Stimulated activated CD8-positive, alpha-beta memory T cell treated with anti-CD3 and anti-CD28 coated beads, Interleukin-2, amount 100 ng/mL, for 1 hour (primary cell): Measurements from ENCODE around the gene NPSR1.
"Not testable (repeated sequence)": the region's sequence is repeated elsewhere in the genome, so short reads cannot be mapped to it uniquely, and the experiment has no call there.

Experiments used
- DNase-seq, 2 donors: peaks; one replicate each; pipeline ENCODE4 v3.0.0-alpha.2; 2020; ENCODE audit warnings: low read depth in 2 of 2

The NPSR1 gene

GRCh38 chr7:34835901-34836600, 178.0 kb downstream of the NPSR1 start:
- DNase-seq, result no peak

DNA sequence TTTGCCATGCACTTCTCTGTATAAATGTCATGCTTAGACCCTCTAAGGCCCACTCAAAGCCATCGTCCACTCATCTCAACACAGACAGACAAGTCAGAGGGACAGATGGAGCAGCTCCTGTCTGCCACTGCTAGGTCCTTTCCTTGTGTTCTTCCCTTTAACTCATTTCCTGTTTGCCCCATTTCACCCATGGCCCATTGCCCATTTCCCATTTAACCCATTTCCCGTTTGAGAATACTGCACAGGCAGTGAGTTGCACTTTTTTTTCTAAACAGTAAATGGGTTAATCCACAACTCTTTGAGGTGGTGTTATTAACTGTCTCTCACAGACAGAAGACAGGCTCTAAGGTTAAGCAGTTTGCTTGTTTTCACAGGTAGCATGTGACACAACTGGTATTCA, 179.3 kb downstream of the NPSR1 start:
- no peak for DNase-seq

DNA sequence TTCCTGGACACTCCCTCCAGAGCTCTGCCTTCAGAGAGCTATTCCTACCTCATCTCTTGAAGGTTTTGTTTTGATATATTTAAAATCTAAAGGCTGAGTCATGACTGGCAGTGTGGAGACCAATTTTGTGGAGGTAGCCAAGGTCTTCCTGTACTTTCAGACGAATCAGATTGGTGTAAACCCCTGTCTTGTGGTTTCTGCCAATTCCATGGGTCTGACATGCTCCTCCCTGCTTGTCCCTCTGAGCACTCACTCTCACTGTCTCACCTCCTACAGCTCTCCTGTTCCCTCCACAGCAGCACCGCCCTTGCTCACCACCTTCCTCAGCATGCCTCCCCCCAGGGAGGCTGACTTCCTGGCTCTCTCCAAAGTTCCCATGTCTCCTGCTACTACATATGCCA, 179.8 kb downstream of the NPSR1 start:
- no peak for DNase-seq

- DNase-seq, result no peak
Observed at GRCh38 chr7:34838329-34838728, 180.3 kb downstream of the NPSR1 start.

DNA sequence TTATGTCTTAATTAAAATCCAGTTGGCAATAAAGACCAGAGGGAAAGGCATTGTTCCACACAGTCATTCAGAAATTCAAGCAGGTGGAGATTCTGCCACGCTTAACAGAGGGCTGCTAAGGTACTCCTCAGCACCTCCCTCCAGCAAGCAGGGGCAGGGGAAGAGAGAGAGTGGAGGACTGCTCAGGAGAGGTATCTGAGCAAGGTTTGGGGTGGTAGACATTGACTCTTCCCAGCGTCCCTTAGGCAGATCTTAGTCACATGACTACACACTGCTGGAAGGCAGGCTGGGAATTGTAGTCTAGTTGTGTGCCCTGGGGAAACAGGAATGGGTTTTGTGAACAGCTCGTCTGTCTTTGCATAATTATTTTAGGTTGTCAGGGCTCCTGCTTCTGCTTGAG, 181.6 kb downstream of the NPSR1 start:
- DNase-seq, result no peak

DNA sequence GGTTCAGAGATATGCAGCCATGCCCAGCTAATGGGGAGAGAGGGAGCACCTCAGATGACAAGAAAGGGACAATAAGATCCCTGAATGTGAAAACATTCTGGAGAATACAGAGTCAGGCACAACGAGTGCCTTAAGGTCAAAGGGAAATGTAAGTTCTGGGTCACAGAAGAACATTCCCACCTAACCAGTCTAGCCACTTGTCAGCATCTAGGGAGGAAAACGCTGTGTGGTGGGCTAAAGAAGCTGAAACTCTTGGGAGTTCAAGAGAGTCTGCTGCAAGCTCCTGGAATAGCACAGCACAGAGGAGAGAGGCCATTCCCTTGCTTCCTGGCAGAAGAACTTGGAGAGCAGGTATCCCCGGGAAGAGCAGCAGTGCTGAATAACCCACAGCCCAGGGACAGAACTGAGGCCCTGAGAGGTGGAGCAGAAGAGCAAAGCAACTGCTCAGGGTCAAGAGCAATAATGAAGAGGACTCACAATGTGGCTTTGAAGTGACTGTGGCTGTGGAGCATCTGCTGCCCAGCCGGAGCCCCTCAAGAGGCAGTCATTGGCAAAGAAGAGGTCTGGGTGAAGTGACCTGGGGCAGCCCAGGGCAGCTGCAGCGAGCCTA, 182.3 kb downstream of the NPSR1 start:
- DNase-seq, result no peak

DNA sequence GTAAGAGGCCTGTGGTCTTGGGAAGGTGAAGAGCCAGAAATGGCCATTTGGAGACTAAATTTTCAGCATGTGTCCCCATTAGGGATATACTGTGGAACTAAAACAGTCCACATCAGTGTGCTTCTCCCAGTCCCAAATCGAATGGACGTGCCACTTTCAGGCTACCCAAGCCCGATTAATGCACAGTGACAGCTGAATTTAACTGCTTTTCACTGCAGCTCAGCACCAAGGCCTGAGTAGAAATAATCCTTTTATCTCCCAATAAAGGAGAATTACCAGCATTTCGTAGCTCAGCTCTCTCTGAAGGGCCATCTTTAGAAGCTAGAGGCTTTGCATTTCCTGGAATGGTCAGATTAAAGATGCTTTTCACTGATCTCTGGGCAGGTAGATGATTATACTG, 183.3 kb downstream of the NPSR1 start:
- no peak for DNase-seq

GRCh38 chr7:34842782-34843181, 184.8 kb downstream of the NPSR1 start:
- no peak for DNase-seq

- DNase-seq, result no peak
Observed at GRCh38 chr7:34844406-34844805, 186.4 kb downstream of the NPSR1 start.

- no peak for DNase-seq
Observed at GRCh38 chr7:34844936-34845665, 187.1 kb downstream of the NPSR1 start.

DNA sequence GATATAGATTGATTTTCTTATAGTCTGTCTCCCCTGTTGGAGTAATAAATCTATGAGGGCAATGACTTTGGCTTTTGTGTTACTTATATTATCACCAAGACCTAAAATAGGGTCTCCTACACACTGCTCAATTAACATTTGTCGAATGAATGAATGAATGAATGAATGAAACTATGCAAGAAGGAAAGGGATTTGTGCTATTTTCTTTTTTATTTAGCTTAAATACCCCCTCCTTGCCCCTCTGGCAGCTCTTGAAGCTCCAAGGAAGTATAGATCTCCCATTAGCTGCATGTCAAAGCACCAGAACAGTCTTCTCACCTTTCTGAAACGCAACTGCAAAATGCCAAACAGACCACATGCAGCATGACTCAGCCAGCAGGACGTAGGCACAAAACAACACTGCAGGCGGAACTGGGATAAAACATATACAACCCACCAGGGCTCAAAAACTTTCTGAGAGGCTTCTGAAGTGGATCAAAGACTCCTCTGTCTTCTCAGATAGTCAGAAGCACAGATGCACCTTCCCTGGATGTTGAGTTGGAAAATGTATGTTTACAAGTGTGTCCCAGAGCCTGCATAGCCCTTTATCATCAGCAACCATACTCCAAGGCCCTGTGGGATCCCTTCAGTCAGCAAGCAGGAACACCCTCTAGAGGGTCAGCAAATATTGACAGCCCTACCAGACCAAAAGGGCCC, 187.8 kb downstream of the NPSR1 start:
- DNase-seq, result no peak

DNA sequence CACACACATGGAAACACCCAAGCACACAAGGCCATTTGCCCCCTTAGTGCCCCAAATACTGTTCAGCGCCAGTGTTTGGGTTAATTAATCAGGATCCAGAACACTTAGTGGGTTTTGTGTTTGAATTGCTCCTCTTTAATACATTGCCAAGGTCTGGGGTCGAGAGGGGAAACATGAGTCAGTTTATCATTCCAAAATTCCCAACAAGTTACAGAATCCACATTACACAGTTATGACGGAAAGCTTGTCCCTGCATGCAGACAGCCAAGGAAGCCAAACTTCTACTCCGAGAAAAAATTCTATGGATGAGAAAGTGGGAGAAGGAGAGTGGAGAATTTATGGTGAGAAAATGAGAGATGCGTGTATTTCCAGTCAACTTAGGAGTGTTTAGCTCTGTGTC, 189.0 kb downstream of the NPSR1 start:
- DNase-seq, result no peak

DNA sequence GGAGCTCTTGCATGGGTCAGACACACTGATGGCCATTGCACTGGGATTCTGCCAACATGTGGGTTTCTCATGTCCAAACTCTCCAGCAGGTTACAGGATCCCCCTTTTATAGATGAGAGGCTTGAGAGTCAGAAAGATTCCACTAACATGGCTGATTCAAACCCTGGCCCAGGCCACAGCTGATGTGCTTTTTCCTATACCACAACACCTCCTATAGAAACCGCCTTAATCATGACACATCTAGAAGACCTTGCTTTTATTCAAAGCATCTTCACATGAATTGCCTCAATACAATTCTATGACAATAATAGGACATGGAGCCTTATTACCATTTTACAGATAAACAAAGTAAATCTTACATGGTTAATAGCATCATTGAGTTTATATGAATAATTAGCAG, 190.7 kb downstream of the NPSR1 start:
- DNase-seq, result no peak

- DNase-seq, result no peak
Observed at GRCh38 chr7:34849163-34849960, 191.3 kb downstream of the NPSR1 start.

DNA sequence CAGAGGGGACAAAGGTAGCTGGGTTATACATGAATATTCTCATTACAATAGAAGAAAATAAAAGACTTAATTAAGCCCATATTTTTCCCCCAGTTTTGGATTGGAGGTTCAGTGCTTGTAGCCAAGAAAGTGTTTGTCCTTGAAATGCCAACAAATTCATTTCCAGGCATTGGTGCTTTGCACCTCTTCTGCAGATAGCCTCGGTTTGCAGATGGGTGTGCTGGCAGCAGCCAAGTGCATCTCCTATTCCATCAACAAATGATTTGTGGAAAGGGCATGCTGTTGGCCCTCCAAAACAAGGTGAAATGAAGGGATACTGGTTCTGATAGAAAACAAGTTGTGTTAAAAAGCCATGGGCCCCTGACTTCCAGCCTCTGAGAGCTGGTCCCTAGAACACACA, 192.0 kb downstream of the NPSR1 start:
- no peak for DNase-seq

DNA sequence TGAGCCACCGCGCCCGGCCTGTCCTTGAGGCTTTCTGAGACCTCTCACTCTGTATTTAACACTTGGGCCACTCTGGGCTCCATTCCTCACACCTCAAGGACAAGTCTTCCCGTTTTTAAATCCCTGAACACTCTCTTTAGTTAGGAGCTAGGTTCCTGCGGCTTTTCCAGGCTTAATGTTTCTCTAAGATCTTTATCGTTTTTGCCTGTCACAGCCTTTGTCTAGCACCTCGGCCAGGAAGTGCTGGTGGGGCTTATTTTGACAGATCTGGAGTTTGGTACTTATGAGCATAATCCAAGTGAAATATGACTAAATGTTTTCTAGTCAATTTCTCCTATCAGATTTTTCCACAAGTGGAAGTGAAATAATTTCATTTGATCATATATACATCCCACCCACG, 192.7 kb downstream of the NPSR1 start:
- no peak for DNase-seq

DNA sequence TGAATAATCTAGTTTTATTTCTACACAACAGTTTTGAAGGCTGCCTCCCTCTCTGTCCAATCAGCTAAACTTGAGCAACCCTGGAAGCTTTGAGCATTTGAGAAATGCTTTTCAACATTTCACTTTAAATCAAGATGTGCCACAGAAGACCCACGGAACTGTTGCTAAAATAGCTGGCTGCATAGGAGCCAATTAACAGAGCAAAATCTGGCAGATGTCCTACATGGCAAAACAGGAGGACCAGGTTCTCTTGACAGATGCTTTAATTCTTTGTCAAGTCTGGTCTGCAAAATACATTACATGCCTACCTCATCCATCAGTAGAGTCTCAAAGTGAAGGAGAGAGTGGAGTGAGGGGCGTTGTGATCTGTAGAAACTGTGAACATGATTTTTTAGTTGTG, 193.4 kb downstream of the NPSR1 start:
- DNase-seq, result no peak

DNA sequence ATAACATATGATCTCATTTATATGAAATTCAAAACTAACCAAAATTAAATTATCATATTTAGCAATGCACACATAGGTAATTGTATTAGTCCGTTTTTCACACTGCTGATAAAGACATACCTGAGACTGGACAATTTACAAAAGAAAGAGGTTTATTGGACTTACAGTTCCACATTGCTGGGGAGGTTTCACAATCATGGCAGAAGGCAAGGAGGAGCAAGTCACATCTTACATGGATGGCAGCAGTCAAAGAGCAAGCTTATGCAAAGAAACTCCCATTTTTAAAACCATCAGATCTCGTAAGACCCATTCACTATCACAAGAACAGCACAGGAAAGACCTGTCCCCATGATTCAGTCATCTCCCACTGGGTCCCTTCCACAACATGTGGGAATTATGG, 200.4 kb downstream of the NPSR1 start:
- not testable (repeated sequence) for DNase-seq

- not testable (repeated sequence) for DNase-seq
Observed at GRCh38 chr7:34859281-34859680, 201.3 kb downstream of the NPSR1 start.

GRCh38 chr7:34866222-34866621, 208.2 kb downstream of the NPSR1 start:
- not testable (repeated sequence) for DNase-seq

DNA sequence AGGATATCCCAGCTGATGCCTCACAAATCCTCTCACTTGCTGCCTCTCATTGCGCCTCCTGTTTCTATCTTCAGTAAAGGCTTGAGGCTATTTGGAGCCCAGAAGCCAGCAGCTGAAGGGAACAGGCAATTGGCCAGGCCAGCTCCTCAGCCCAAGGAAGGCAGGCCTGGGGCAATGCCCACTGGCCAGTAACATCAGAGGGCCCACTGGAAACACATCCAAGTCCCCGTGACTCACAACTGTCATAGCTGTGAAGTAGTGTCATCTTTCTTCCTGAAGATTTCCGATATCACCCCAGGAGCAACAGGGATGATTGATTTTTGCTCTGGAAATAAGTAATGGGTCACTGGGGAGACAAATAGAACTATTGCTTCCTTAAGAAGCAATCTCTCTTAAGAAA, 209.3 kb downstream of the NPSR1 start:
- DNase-seq, result not testable (repeated sequence)

DNA sequence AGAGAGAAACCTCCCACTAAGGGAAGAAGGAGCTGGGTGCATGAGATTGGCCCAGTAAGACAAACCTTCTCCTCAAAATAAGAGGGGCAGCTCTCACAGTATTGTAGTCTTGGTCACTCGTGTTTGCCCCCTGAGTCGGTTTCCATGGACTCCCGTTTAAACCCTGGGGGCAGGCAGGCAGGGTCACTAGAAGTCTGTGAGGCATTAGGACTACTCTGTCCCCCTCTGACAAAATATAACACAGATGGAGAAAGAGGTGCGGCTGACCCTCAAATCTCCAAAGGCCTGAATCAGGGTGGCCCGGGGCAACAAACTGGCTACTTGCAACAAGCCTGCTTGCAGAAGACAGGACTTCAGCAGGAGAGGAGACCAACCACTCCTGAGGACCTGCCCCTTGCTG, 210.6 kb downstream of the NPSR1 start:
- DNase-seq, result not testable (repeated sequence)
